ENCODE data around the gene SEPTIN5. TPM values are rescaled to one million over a fixed set of nuclear protein-coding genes. Genes with fewer than 3 reads are reported as not detected.
A peak's percentile ranks its signal among the peaks of the same experiment; 100 is the strongest.

The SEPTIN5 gene
- total RNA-seq, 1 donor from 2014 or later: 152 TPM

- intact Hi-C loops (cut with micrococcal nuclease): no loop called here
- ATAC-seq (no peak), DNase-seq (no peak)
These were observed 12.7 kb upstream of the SEPTIN5 start for GRCh38 chr22:19701420-19702145.

- intact Hi-C loops (cut with micrococcal nuclease): no loop called here
- no peak for ATAC-seq
- no peak for DNase-seq
These were observed 10.4 kb upstream of the SEPTIN5 start for GRCh38 chr22:19703869-19704268.

- DNase-seq: no peak
- no peak for ATAC-seq
- intact Hi-C loops (cut with micrococcal nuclease): no loop called here
These were observed 9.8 kb upstream of the SEPTIN5 start for GRCh38 chr22:19704355-19705015.

GRCh38 chr22:19705181-19705934 lies 8.9 kb upstream of the SEPTIN5 start:
- intact Hi-C loops (cut with micrococcal nuclease): no loop called here
- DNase-seq: no peak
- no peak for ATAC-seq

- intact Hi-C loops (cut with micrococcal nuclease): no loop called here
- no peak for ATAC-seq
These were observed 7.6 kb upstream of the SEPTIN5 start for GRCh38 chr22:19706661-19707151.

GRCh38 chr22:19707347-19708290 lies 6.7 kb upstream of the SEPTIN5 start:
- no peak for DNase-seq
- intact Hi-C loops (cut with micrococcal nuclease): no loop called here
- ATAC-seq: no peak

More at GRCh38 chr22:19706661-19707151, 7.6 kb upstream of the SEPTIN5 start:
- DNase-seq: no peak

GRCh38 chr22:19708321-19709011 lies 5.8 kb upstream of the SEPTIN5 start:
- ATAC-seq: peak; percentile 12
- peak; percentile 27 for DNase-seq
- intact Hi-C loops (cut with micrococcal nuclease): no loop called here

- peak; percentile 77 for DNase-seq
- intact Hi-C loops (cut with micrococcal nuclease): no loop called here
- peak; percentile 82 for ATAC-seq
These were observed 5.1 kb upstream of the SEPTIN5 start for GRCh38 chr22:19709063-19709769.

GRCh38 chr22:19710020-19710768 lies 4.1 kb upstream of the SEPTIN5 start:
- DNase-seq: no peak

GRCh38 chr22:19710769-19711106 lies 3.6 kb upstream of the SEPTIN5 start:
- DNase-seq (no peak), ATAC-seq (no peak)
- intact Hi-C loops (cut with micrococcal nuclease): no loop called here

More at GRCh38 chr22:19710020-19710768, 4.1 kb upstream of the SEPTIN5 start:
- no peak for ATAC-seq
- intact Hi-C loops (cut with micrococcal nuclease): no loop called here

GRCh38 chr22:19713245-19713644 lies 1.1 kb upstream of the SEPTIN5 start:
- ATAC-seq: no peak
- intact Hi-C loops (cut with micrococcal nuclease): no loop called here
- DNase-seq: no peak

- ATAC-seq: no peak
- intact Hi-C loops (cut with micrococcal nuclease): no loop called here
- DNase-seq: peak; percentile 54
These were observed 522 bp upstream of the SEPTIN5 start for GRCh38 chr22:19713650-19714311.

- intact Hi-C loops (cut with micrococcal nuclease): no loop called here
- ATAC-seq: no peak
- DNase-seq: peak; percentile 22
These were observed 1.1 kb downstream of the SEPTIN5 start for GRCh38 chr22:19715188-19715930.

- intact Hi-C loops (cut with micrococcal nuclease): no loop called here
- ATAC-seq (no peak), DNase-seq (no peak)
These were observed 1.9 kb downstream of the SEPTIN5 start for GRCh38 chr22:19716041-19716828.

- peak; percentile 25 for DNase-seq
- no peak for ATAC-seq
- intact Hi-C loops (cut with micrococcal nuclease): no loop called here
These were observed 2.5 kb downstream of the SEPTIN5 start for GRCh38 chr22:19716829-19717105.
